HUES64 (cell line): ENCODE measurements around the gene ACBD6.

Experiments
- H3K27ac ChIP-seq: 2 replicates; pipeline ENCODE4 v1.7.0; 2013; ENCODE audit warnings: low read depth, low read length, inconsistent platforms
- H3K27me3 ChIP-seq: 2 replicates; pipeline ENCODE4 v1.6.1; 2013; ENCODE audit warnings: mild to moderate bottlenecking, low read length; ENCODE audit not compliant: insufficient read depth
- H3K36me3 ChIP-seq: 2 replicates; pipeline ENCODE4 v1.6.1; 2013; ENCODE audit warnings: mild to moderate bottlenecking, low read length; ENCODE audit not compliant: insufficient read depth
- H3K4me1 ChIP-seq: 2 replicates; pipeline ENCODE4 v1.6.1; 2013; ENCODE audit warnings: mild to moderate bottlenecking, low read length, moderate library complexity; ENCODE audit not compliant: insufficient read depth
- H3K4me3 ChIP-seq: 2 replicates; pipeline ENCODE4 v1.5.1; 2013; ENCODE audit warnings: mild to moderate bottlenecking, low read length, moderate library complexity
- H3K9ac ChIP-seq: 2 replicates; pipeline ENCODE4 v1.6.1; 2013; ENCODE audit warnings: mild to moderate bottlenecking, low read depth, low read length
- H3K9me3 ChIP-seq: 2 replicates; pipeline ENCODE4 v1.6.1; 2013; ENCODE audit warnings: low read depth, low read length; ENCODE audit not compliant: insufficient read depth
- WGBS: fragments of 150-250, 120-280 bp; methylation state at CpG from one replicate; pipeline ENCODE4 v1.1.7; 2013; ENCODE audit warnings: missing lambda C conversion rate; 5-methylcytosine and 5-hydroxymethylcytosine counted together

The ACBD6 gene

GRCh38 chr1:180261524-180262155 lies 240.7 kb downstream of the ACBD6 start:
- no peaks in the 10 kb centered on the region for H3K9me3 ChIP-seq
- WGBS: 96% methylated on average over 7 of the region's 7 CpGs
- peaks cover 5% of the 10 kb centered on the region; the same call in 1 of the 2 replicates for H3K4me1 ChIP-seq
- H3K36me3 ChIP-seq: no peaks in the 10 kb centered on the region
- H3K4me3 ChIP-seq: no peak overlapping the region
- H3K27ac ChIP-seq: no peak overlapping the region
- H3K9ac ChIP-seq: no peak overlapping the region
- no peaks in the 10 kb centered on the region for H3K27me3 ChIP-seq

- Histone ChIP-seq H3K4me3 (no peak overlapping the region), H3K27ac (no peak overlapping the region), H3K4me1 (peaks cover 5% of the 10 kb centered on the region; the same call in 1 of the 2 replicates), H3K36me3 (no peaks in the 10 kb centered on the region), H3K9me3 (no peaks in the 10 kb centered on the region), H3K27me3 (no peaks in the 10 kb centered on the region), H3K9ac (no peak overlapping the region)
- 94% methylated on average over 10 of the region's 10 CpGs for WGBS
Observed at GRCh38 chr1:180261030-180261429, 241.3 kb downstream of the ACBD6 start.

GRCh38 chr1:180260541-180260940 lies 241.8 kb downstream of the ACBD6 start:
- Histone ChIP-seq H3K27me3 (no peaks in the 10 kb centered on the region), H3K9ac (no peak overlapping the region), H3K4me1 (peaks cover 5% of the 10 kb centered on the region; the same call in 1 of the 2 replicates), H3K36me3 (no peaks in the 10 kb centered on the region), H3K4me3 (no peak overlapping the region), H3K9me3 (no peaks in the 10 kb centered on the region), H3K27ac (no peak overlapping the region)
- WGBS: 94% methylated on average over 13 of the region's 13 CpGs

GRCh38 chr1:180259431-180260338 lies 242.7 kb downstream of the ACBD6 start:
- Histone ChIP-seq H3K27ac (no peak overlapping the region), H3K36me3 (no peaks in the 10 kb centered on the region), H3K9ac (no peak overlapping the region), H3K27me3 (no peaks in the 10 kb centered on the region), H3K9me3 (no peaks in the 10 kb centered on the region), H3K4me1 (no peaks in the 10 kb centered on the region), H3K4me3 (no peak overlapping the region)
- WGBS: 89% methylated on average over 22 of the region's 22 CpGs

GRCh38 chr1:180258935-180259334 lies 243.4 kb downstream of the ACBD6 start:
- Histone ChIP-seq H3K4me1 (peaks cover 4% of the 10 kb centered on the region), H3K27ac (no peak overlapping the region), H3K4me3 (no peak overlapping the region), H3K27me3 (no peaks in the 10 kb centered on the region), H3K9me3 (no peaks in the 10 kb centered on the region), H3K36me3 (no peaks in the 10 kb centered on the region), H3K9ac (no peak overlapping the region)
- WGBS: 91% methylated on average over 5 of the region's 5 CpGs

- H3K36me3 ChIP-seq: no peaks in the 10 kb centered on the region
- no peak overlapping the region for H3K27ac ChIP-seq
- no peak overlapping the region for H3K9ac ChIP-seq
- 92% methylated on average over 12 of the region's 12 CpGs for WGBS
- no peaks in the 10 kb centered on the region for H3K9me3 ChIP-seq
- peaks cover 10% of the 10 kb centered on the region for H3K4me1 ChIP-seq
- no peaks in the 10 kb centered on the region for H3K27me3 ChIP-seq
- H3K4me3 ChIP-seq: no peak overlapping the region
Observed at GRCh38 chr1:180258290-180258689, 244.1 kb downstream of the ACBD6 start.

GRCh38 chr1:180257486-180257885 lies 244.9 kb downstream of the ACBD6 start:
- Histone ChIP-seq H3K4me1 (peaks cover 13% of the 10 kb centered on the region), H3K9ac (no peak overlapping the region), H3K27ac (no peak overlapping the region), H3K4me3 (no peak overlapping the region), H3K27me3 (no peaks in the 10 kb centered on the region), H3K36me3 (no peaks in the 10 kb centered on the region), H3K9me3 (no peaks in the 10 kb centered on the region)
- 92% methylated on average over 8 of the region's 8 CpGs for WGBS

- Histone ChIP-seq H3K27me3 (no peaks in the 10 kb centered on the region), H3K9ac (no peak overlapping the region), H3K4me3 (no peak overlapping the region), H3K9me3 (no peaks in the 10 kb centered on the region), H3K36me3 (no peaks in the 10 kb centered on the region), H3K4me1 (peaks cover 13% of the 10 kb centered on the region), H3K27ac (no peak overlapping the region)
- WGBS: 84% methylated on average over 4 of the region's 5 CpGs
Observed at GRCh38 chr1:180257028-180257386, 245.4 kb downstream of the ACBD6 start.

GRCh38 chr1:180256341-180257027 lies 245.9 kb downstream of the ACBD6 start:
- Histone ChIP-seq H3K9ac (no peak overlapping the region), H3K27ac (no peak overlapping the region), H3K9me3 (no peaks in the 10 kb centered on the region), H3K4me1 (peaks cover 13% of the 10 kb centered on the region), H3K36me3 (no peaks in the 10 kb centered on the region), H3K27me3 (no peaks in the 10 kb centered on the region), H3K4me3 (no peak overlapping the region)
- WGBS: 87% methylated on average over 15 of the region's 15 CpGs

GRCh38 chr1:180255536-180256340 lies 246.6 kb downstream of the ACBD6 start:
- no peak overlapping the region for H3K27ac ChIP-seq
- no peaks in the 10 kb centered on the region for H3K36me3 ChIP-seq
- H3K4me3 ChIP-seq: no peak overlapping the region
- 89% methylated on average over 18 of the region's 18 CpGs for WGBS
- peaks cover 13% of the 10 kb centered on the region for H3K4me1 ChIP-seq
- H3K9ac ChIP-seq: no peak overlapping the region
- no peaks in the 10 kb centered on the region for H3K9me3 ChIP-seq
- no peaks in the 10 kb centered on the region for H3K27me3 ChIP-seq
